GM23248 (cell line): ENCODE data around the gene DYRK4. TPM values are rescaled to one million over a fixed set of nuclear protein-coding genes. Genes with fewer than 3 reads are reported as not detected.
A peak's percentile ranks its signal among the peaks of the same experiment; 100 is the strongest.

Experiments
- DNase-seq: peaks from one replicate; pipeline ENCODE4 v3.0.0-alpha.2; 2015
- H2AFZ ChIP-seq: fragments of 200-600 bp; sonication (generic); 2 replicates; pipeline ENCODE4 v1.6.1; 2016; ENCODE audit warnings: antibody characterized with exemption
- H3F3A ChIP-seq: fragments of 200-600 bp; sonication (generic); 2 replicates; pipeline ENCODE4 v1.6.1; 2016; ENCODE audit warnings: mild to moderate bottlenecking, antibody characterized with exemption, mixed run types; ENCODE audit not compliant: insufficient read depth
- H3K27ac ChIP-seq: fragments of 200-600 bp; sonication (generic); 2 replicates; pipeline ENCODE4 v1.5.1; 2016; ENCODE audit warnings: mild to moderate bottlenecking
- H3K27me3 ChIP-seq: fragments of 200-600 bp; sonication (generic); replicated peaks from 2 replicates; pipeline ENCODE4 v1.6.1; 2016; ENCODE audit warnings: mild to moderate bottlenecking; ENCODE audit not compliant: insufficient read depth
- H3K36me3 ChIP-seq: fragments of 200-600 bp; sonication (generic); 2 replicates; pipeline ENCODE4 v1.6.1; 2016; ENCODE audit warnings: low read depth, mild to moderate bottlenecking
- H3K4me1 ChIP-seq: fragments of 200-600 bp; sonication (generic); 2 replicates; pipeline ENCODE4 v1.6.1; 2016; ENCODE audit warnings: mild to moderate bottlenecking; ENCODE audit not compliant: insufficient read depth
- H3K4me2 ChIP-seq: fragments of 200-600 bp; sonication (generic); one replicate; pipeline ENCODE4 v1.6.1; 2016; ENCODE audit warnings: mild to moderate bottlenecking; ENCODE audit not compliant: unreplicated experiment
- H3K4me3 ChIP-seq: fragments of 200-600 bp; sonication (generic); 2 replicates; pipeline ENCODE4 v1.5.1; 2016; ENCODE audit warnings: mild to moderate bottlenecking
- H3K79me2 ChIP-seq: fragments of 200-600 bp; sonication (generic); 2 replicates; pipeline ENCODE4 v1.6.1; 2016; ENCODE audit warnings: mild to moderate bottlenecking; ENCODE audit not compliant: insufficient read depth
- H3K9ac ChIP-seq: fragments of 200-600 bp; sonication (generic); 2 replicates; pipeline ENCODE4 v1.6.1; 2016; ENCODE audit warnings: mild to moderate bottlenecking
- H3K9me2 ChIP-seq: fragments of 200-600 bp; sonication (generic); 2 replicates; pipeline ENCODE4 v1.6.1; 2016; ENCODE audit warnings: mixed run types, mild to moderate bottlenecking, moderate library complexity; ENCODE audit not compliant: insufficient read depth
- H3K9me3 ChIP-seq: fragments of 200-600 bp; sonication (generic); one replicate; pipeline ENCODE4 v1.6.1; 2017; ENCODE audit warnings: low read depth
- H4K20me1 ChIP-seq: fragments of 200-600 bp; sonication (generic); 2 replicates; pipeline ENCODE4 v1.6.0; 2016; ENCODE audit not compliant: insufficient read depth
- EZH2 ChIP-seq: fragments of 200-600 bp; sonication (generic); IDR thresholded peaks from 2 replicates; pipeline ENCODE4 v1.6.1; 2018; ENCODE audit warnings: antibody characterized with exemption, mild to moderate bottlenecking; ENCODE audit not compliant: insufficient read depth, poor library complexity, severe bottlenecking
- EZH2phosphoT487 ChIP-seq: fragments of 200-600 bp; sonication (generic); IDR thresholded peaks from 2 replicates; pipeline ENCODE4 v1.6.1; 2018; ENCODE audit warnings: antibody characterized with exemption, moderate library complexity, mild to moderate bottlenecking, low read depth; ENCODE audit not compliant: insufficient read depth
- WGBS, 2 experiments: methylation state at CpG; one replicate each; pipeline ENCODE4 v1.1.6; 2015 to 2017; ENCODE audit warnings: low lambda C conversion rate in 2 of 2, low coverage in 1 of 2; ENCODE audit errors: missing lambda C conversion rate in 2 of 2; 5-methylcytosine and 5-hydroxymethylcytosine counted together
- in situ Hi-C: fragments of 300-500 bp; cut with MboI; formaldehyde crosslinking; loops from 2 replicates; pipeline ENCODE4 v1.15.0; 2020
- polyA plus RNA-seq: library from polyadenylated mRNA; unstranded; fragments of >200 nt; fragmentation: Nextera tagmentation; extraction: Ambion mirVana; gene quantifications from 2 replicates; pipeline ENCODE4 v1.2.1, GENCODE V29; 2016
- total RNA-seq: library from RNA; depleted of rRNA; stranded (reverse); fragments of >200 nt; shearing (Covaris generic); gene quantifications from 2 replicates; pipeline ENCODE4 v1.2.3, GENCODE V29; 2014

DYRK4 gene
- total and polyA plus RNA-seq, 2 experiments from 2014 or later, result 63.3 to 64.5 TPM

DNA sequence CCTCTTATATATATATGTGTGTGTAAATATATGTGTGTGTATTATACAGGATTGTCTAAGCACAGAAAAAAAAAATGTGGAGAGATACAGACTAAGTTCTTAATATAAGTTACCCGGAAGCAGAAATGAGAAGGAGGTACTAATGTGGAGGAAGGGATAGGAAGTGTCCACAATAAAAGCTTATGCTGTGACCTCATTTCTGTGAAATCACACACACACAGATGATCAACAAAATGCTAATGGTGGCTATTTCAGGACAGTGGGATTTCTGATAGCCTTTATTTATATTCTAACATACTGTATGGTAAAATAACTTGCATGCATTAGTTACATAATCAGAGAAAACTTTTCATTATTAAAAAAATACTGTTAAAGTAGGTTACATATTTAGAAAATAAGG is 31.8 kb upstream of the DYRK4 start:
- in situ Hi-C loops, result no loop called here

DNA sequence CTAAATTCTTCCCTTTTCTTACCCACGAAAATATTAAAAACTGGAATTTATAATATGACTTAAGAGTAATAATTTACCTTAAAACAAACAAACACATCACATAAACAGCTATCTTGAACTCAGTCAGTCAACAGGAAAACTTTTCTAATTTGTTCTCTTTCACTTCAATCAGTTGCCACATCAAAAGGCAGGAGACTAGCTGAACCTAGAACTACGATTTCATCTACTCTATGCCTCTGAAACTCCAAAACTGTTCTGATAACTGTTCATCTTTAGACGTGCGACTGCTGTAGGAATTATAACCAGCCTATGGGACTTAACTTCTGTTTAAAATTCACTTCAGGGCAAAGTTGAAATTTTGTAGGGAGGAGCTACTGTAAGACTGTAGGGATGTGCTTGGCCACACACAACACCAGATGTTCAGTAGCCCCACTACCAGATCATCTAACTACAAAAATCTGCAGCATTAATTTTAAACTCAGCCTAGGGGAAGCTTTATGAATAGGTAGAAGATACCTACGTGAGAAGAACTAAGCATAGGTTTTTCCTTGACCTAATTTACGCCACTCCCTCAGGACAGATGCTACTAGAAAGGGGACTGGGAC is 30.9 kb upstream of the DYRK4 start:
- H4K20me1 ChIP-seq, result no peaks in the 10 kb centered on the region
- in situ Hi-C loops, result no loop called here
- 95 to 96% methylated on average over 6 of the region's 6 CpGs for WGBS, 2 experiments
- no peak overlapping the region for H3K4me3 ChIP-seq
- H3K79me2 ChIP-seq, result peaks cover 15% of the 10 kb centered on the region
- no peaks in the 10 kb centered on the region for H3K4me1 ChIP-seq
- TF ChIP-seq EZH2phosphoT487, result no peak
- no peak for TF ChIP-seq EZH2
- no peaks in the 10 kb centered on the region for H3K9me2 ChIP-seq
- H3K36me3 ChIP-seq, result peaks cover 11% of the 10 kb centered on the region
- H2AFZ ChIP-seq, result no peak overlapping the region
- no peaks in the 10 kb centered on the region for H3F3A ChIP-seq
- H3K27me3 ChIP-seq, result no peaks in the 10 kb centered on the region
- no peak overlapping the region for H3K4me2 ChIP-seq
- H3K27ac ChIP-seq, result no peak overlapping the region
- no peaks in the 10 kb centered on the region for H3K9me3 ChIP-seq
- H3K9ac ChIP-seq, result no peak overlapping the region
- DNase-seq, result no peak

More for the DNA sequence above, 31.8 kb upstream of the DYRK4 start:
- no peak overlapping the region for H3K9ac ChIP-seq
- no peak overlapping the region for H3K4me3 ChIP-seq
- no peaks in the 10 kb centered on the region for H3K4me1 ChIP-seq
- no peak for DNase-seq
- H3K9me2 ChIP-seq, result no peaks in the 10 kb centered on the region
- H3K4me2 ChIP-seq, result no peak overlapping the region
- peaks cover 6% of the 10 kb centered on the region for H3K79me2 ChIP-seq
- H3K9me3 ChIP-seq, result no peaks in the 10 kb centered on the region
- H3K36me3 ChIP-seq, result peaks cover 12% of the 10 kb centered on the region
- 5 to 6% methylated on average over 1 of the region's 1 CpG for WGBS, 2 experiments
- no peak overlapping the region for H3K27ac ChIP-seq
- H3F3A ChIP-seq, result no peaks in the 10 kb centered on the region
- H2AFZ ChIP-seq, result no peak overlapping the region
- TF ChIP-seq EZH2, result no peak
- TF ChIP-seq EZH2phosphoT487, result no peak
- H3K27me3 ChIP-seq, result no peaks in the 10 kb centered on the region
- no peaks in the 10 kb centered on the region for H4K20me1 ChIP-seq

DNA sequence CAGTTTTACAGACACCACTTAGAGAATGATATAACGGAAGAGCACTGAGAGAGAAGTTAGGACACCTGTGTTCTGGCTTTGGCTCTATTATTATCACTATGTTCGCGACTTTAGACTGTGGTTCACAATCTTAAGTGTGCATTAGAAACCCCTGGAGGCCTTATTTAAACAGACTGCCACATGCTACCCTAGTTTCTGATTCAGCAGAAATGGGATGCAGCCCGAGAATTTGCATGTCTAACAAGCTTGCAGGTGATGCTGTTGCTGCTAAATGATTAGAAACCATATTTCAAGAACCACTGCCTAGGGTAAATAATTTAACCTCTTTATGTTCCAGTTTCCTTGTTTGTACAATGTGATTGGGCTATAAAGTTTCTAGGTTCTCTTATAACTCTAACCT is 26.9 kb upstream of the DYRK4 start:
- no peak overlapping the region for H3K4me3 ChIP-seq
- in situ Hi-C loops, result no loop called here
- WGBS, 2 experiments, result 92 to 93% methylated on average over 4 of the region's 4 CpGs

DNA sequence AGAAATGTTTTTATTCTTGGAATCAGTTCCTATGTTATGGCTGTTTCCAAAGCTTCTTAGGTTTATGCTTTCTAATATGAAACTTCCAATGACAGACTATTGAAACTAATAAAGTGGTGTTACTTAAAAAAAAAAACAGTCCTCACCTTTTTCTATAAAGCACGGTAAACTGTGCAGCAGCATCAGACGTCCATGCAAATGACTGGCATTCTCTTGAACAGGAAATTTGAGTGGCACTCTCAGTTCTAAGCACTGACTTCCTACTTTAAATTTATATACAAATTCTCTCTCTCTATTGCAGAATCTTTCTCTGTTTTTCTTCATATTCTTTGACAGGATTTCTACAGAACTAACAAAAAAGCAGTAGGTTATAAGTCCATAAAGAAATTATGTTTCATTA is 26.1 kb upstream of the DYRK4 start:
- Histone ChIP-seq H4K20me1 (no peaks in the 10 kb centered on the region), H3K4me2 (no peak overlapping the region), H3K9me3 (no peaks in the 10 kb centered on the region), H3K9me2 (no peaks in the 10 kb centered on the region), H3K4me3 (no peak overlapping the region), H3K4me1 (peaks cover 12% of the 10 kb centered on the region), H2AFZ (no peak overlapping the region), H3K79me2 (peaks cover 55% of the 10 kb centered on the region), H3K9ac (peak overlapping the region; percentile 93; the same call in 1 of the 2 replicates), H3K36me3 (peaks cover 11% of the 10 kb centered on the region), H3F3A (no peaks in the 10 kb centered on the region), H3K27ac (no peak overlapping the region), H3K27me3 (no peaks in the 10 kb centered on the region)
- no peak for DNase-seq
- 33 to 35% methylated on average over 2 of the region's 2 CpGs for WGBS, 2 experiments
- TF ChIP-seq EZH2phosphoT487, result no peak
- no peak for TF ChIP-seq EZH2
- in situ Hi-C loops, result no loop called here

More for the DNA sequence above, 26.9 kb upstream of the DYRK4 start:
- DNase-seq, result no peak
- Histone ChIP-seq H3K9me2 (no peaks in the 10 kb centered on the region), H3K4me1 (peaks cover 12% of the 10 kb centered on the region), H3K79me2 (peaks cover 48% of the 10 kb centered on the region), H3F3A (no peaks in the 10 kb centered on the region), H4K20me1 (no peaks in the 10 kb centered on the region), H3K4me2 (no peak overlapping the region), H3K9me3 (no peaks in the 10 kb centered on the region), H3K27ac (no peak overlapping the region), H2AFZ (no peak overlapping the region), H3K36me3 (peaks cover 11% of the 10 kb centered on the region), H3K27me3 (no peaks in the 10 kb centered on the region), H3K9ac (no peak overlapping the region)
- TF ChIP-seq EZH2 (no peak), EZH2phosphoT487 (no peak)
